ENCODE data around the gene PPAT.

Gene PPAT

GRCh38 chr4:56400560-56400959 is 34.9 kb downstream of the PPAT start:
- Histone ChIP-seq H3K79me2 (ENCODE audit: insufficient read depth, low read length) (no peaks in the 10 kb centered on the region), H4K20me1 (ENCODE audit: low read depth, low read length) (no peaks in the 10 kb centered on the region), H2AFZ (ENCODE audit: low read depth, low read length, severe bottlenecking) (no peak overlapping the region), H3K4me3 (ENCODE audit: insufficient read depth, low read length, poor library complexity, severe bottlenecking) (no peak overlapping the region), H3K9me2 (replicated peaks; ENCODE audit: insufficient read depth, low read length) (no peaks in the 10 kb centered on the region), H3K9me3 (ENCODE audit: insufficient read depth, low read length) (no peaks in the 10 kb centered on the region), H3K4me2 (ENCODE audit: low read depth, low read length, poor library complexity, severe bottlenecking) (no peak overlapping the region), H3K27ac (ENCODE audit: low read depth, low read length) (no peak overlapping the region), H3K36me3 (ENCODE audit: low read length) (0 out of 2 replicates have a peak, but pooled peaks cover 7% of the 10 kb centered on the region), H3K9ac (ENCODE audit: low read length) (no peak overlapping the region), H3F3A (ENCODE audit: insufficient read depth) (no peaks in the 10 kb centered on the region), H3K27me3 (ENCODE audit: low read length) (no peaks in the 10 kb centered on the region)
- TF ChIP-seq CTCF (IDR thresholded peaks at IDR 0.05; ENCODE audit: insufficient read depth, low read length, poor library complexity, severe bottlenecking) (no peak), EZH2phosphoT487 (conservative IDR thresholded peaks at IDR 0.05; ENCODE audit: low read length) (no peak)

GRCh38 chr4:56391270-56391669 is 44.1 kb downstream of the PPAT start:
- Histone ChIP-seq H2AFZ (ENCODE audit: low read depth, low read length, severe bottlenecking) (no peak overlapping the region), H3K27ac (ENCODE audit: low read depth, low read length) (no peak overlapping the region), H3K36me3 (ENCODE audit: low read length) (no peaks in the 10 kb centered on the region), H4K20me1 (ENCODE audit: low read depth, low read length) (no peaks in the 10 kb centered on the region), H3K27me3 (ENCODE audit: low read length) (no peaks in the 10 kb centered on the region), H3F3A (ENCODE audit: insufficient read depth) (peaks cover 11% of the 10 kb centered on the region), H3K9me2 (replicated peaks; ENCODE audit: insufficient read depth, low read length) (no peaks in the 10 kb centered on the region), H3K9ac (ENCODE audit: low read length) (no peak overlapping the region), H3K79me2 (ENCODE audit: insufficient read depth, low read length) (no peaks in the 10 kb centered on the region; the same call in 1 of the 2 replicates), H3K4me3 (ENCODE audit: insufficient read depth, low read length, poor library complexity, severe bottlenecking) (no peak overlapping the region), H3K4me2 (ENCODE audit: low read depth, low read length, poor library complexity, severe bottlenecking) (no peak overlapping the region), H3K9me3 (ENCODE audit: insufficient read depth, low read length) (no peaks in the 10 kb centered on the region)
- no peak for TF ChIP-seq CTCF (IDR thresholded peaks at IDR 0.05; ENCODE audit: insufficient read depth, low read length, poor library complexity, severe bottlenecking)
- TF ChIP-seq EZH2phosphoT487 (conservative IDR thresholded peaks at IDR 0.05; ENCODE audit: low read length): no peak

GRCh38 chr4:56389558-56389957 is 45.9 kb downstream of the PPAT start:
- H3K4me3 ChIP-seq (ENCODE audit: insufficient read depth, low read length, poor library complexity, severe bottlenecking): no peak overlapping the region
- H3K4me2 ChIP-seq (ENCODE audit: low read depth, low read length, poor library complexity, severe bottlenecking): no peak overlapping the region
- no peaks in the 10 kb centered on the region for H3K27me3 ChIP-seq (ENCODE audit: low read length)
- H3K9ac ChIP-seq (ENCODE audit: low read length): no peak overlapping the region
- peaks cover 11% of the 10 kb centered on the region for H3F3A ChIP-seq (ENCODE audit: insufficient read depth)
- no peaks in the 10 kb centered on the region for H3K9me3 ChIP-seq (ENCODE audit: insufficient read depth, low read length)
- no peak overlapping the region for H2AFZ ChIP-seq (ENCODE audit: low read depth, low read length, severe bottlenecking)
- H3K36me3 ChIP-seq (ENCODE audit: low read length): no peaks in the 10 kb centered on the region
- no peak overlapping the region for H3K27ac ChIP-seq (ENCODE audit: low read depth, low read length)
- TF ChIP-seq CTCF (IDR thresholded peaks at IDR 0.05; ENCODE audit: insufficient read depth, low read length, poor library complexity, severe bottlenecking): no peak
- no peak for TF ChIP-seq EZH2phosphoT487 (conservative IDR thresholded peaks at IDR 0.05; ENCODE audit: low read length)
- peaks cover 5% of the 10 kb centered on the region; the same call in 1 of the 2 replicates for H3K79me2 ChIP-seq (ENCODE audit: insufficient read depth, low read length)
- no peaks in the 10 kb centered on the region for H3K9me2 ChIP-seq (replicated peaks; ENCODE audit: insufficient read depth, low read length)
- H4K20me1 ChIP-seq (ENCODE audit: low read depth, low read length): no peaks in the 10 kb centered on the region
